ENCODE results near the gene CCDC71L. TPM values are rescaled to one million over a fixed set of nuclear protein-coding genes. Genes with fewer than 3 reads are reported as not detected.
A peak's percentile ranks its signal among the peaks of the same experiment; 100 is the strongest.

The CCDC71L gene
- total RNA-seq, 4 donors from 2014 or later: 3.0 to 13.4 (median 8.3) TPM

- no peak for TF ChIP-seq CTCF (IDR thresholded peaks at IDR 0.05)
- TF ChIP-seq POLR2A (IDR thresholded peaks at IDR 0.05): no peak
- 14 to 22% methylated on average over 11 to 12 of the region's 12 CpGs for WGBS, 2 donors
- intact Hi-C loops (cut with DNase I; ENCODE audit: low total_unique reads): no loop called here
- H3K4me3 ChIP-seq (ENCODE audit: low read depth, poor library complexity, severe bottlenecking): peak overlapping the region; percentile 74
- DNase-seq (ENCODE audit: low spot score in 2 of 2): no peak
These were observed 1.6 kb downstream of the CCDC71L start for GRCh38 chr7:106659166-106659962.

DNA sequence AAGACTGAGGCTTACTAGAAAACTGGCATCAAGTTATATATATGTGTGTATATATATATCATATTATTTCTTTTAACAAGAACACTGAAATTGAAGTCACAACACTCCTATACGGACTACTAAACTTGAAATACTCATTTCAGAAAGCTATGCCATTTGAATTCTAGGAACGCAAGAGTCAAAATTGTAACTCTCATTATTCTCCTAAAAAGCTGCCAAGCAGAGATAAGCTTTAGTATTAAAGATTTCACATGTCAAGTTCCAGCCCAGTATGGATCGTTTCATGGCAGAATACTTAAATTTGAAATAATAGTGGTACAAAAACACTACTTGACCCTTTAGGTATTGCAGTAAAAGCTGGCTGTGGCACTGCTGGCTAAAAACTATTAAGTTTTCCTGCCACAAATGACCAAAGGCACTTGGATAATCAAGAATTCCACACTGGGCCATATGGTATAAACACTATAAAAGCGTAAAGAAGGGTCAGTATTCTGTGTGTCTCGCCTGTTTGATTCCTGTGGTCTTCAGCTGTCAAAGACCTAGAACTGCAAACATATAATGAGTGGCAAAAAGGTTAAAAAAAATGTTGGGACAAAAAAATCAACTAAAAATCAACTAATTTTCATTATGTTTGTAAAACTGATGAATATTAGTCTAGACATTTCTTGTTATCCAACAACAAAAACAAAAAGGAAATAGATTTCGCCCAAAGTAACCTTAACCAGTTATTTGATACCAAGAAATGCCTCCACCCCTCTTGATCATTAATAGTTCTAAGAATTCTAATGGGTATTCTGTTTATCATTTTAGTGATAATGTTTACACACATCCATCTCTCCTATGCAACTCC, 2.4 kb downstream of the CCDC71L start:
- no peak for DNase-seq (ENCODE audit: low spot score in 2 of 2)
- 94% methylated on average over 6 of the region's 6 CpGs for WGBS, 2 donors
- intact Hi-C loops (cut with DNase I; ENCODE audit: low total_unique reads): no loop called here
- no peak for TF ChIP-seq CTCF (IDR thresholded peaks at IDR 0.05)
- no peak for TF ChIP-seq POLR2A (IDR thresholded peaks at IDR 0.05)
- no peak overlapping the region for H3K4me3 ChIP-seq (ENCODE audit: low read depth, poor library complexity, severe bottlenecking)

DNA sequence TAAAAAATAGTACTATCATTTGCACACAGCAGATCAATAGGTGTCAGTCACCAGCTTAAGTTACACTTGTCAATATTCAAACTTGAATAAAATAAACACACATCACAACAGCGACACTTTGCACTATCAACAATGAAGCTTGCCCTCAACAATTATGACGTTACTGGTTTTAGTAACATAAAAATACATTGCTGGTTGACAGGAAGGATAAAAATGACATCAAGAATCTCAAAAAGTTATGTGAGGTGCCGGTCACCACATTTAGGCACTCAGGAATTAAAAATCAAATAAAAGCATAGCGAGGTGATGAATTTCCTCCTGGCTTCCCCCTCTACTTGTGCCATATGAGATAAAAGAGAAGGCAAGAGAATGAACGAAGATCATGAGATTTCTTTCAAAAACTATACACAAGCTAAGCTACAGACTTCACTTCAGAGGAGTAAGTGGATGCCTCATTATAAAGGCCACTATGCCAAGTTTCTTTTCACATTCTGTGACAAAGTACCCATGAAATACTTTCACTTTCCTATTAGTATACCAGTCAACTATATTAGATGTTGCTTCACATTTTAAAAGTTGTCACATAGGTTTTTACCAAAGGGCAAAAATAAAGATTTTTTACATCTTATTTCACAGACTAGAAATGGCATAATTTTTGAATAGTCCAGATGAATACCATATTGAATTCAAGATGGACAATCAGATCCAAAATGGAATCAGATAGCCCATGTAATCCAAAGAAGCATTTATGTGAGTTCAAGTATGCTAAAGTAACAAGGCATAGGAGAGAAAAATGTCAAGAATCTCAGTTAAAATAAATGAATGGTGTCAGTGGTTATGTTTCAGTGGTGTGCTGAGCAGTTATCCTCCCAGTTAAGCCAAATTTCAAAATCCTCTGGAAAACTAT, 3.6 kb downstream of the CCDC71L start:
- no peak overlapping the region for H3K4me3 ChIP-seq (ENCODE audit: low read depth, poor library complexity, severe bottlenecking)
- no peak for DNase-seq (ENCODE audit: low spot score in 2 of 2)
- intact Hi-C loops (cut with DNase I; ENCODE audit: low total_unique reads): no loop called here
- 60 to 71% methylated on average over 5 of the region's 5 CpGs for WGBS, 2 donors
- no peak for TF ChIP-seq CTCF (IDR thresholded peaks at IDR 0.05)
- TF ChIP-seq POLR2A (IDR thresholded peaks at IDR 0.05): no peak

DNA sequence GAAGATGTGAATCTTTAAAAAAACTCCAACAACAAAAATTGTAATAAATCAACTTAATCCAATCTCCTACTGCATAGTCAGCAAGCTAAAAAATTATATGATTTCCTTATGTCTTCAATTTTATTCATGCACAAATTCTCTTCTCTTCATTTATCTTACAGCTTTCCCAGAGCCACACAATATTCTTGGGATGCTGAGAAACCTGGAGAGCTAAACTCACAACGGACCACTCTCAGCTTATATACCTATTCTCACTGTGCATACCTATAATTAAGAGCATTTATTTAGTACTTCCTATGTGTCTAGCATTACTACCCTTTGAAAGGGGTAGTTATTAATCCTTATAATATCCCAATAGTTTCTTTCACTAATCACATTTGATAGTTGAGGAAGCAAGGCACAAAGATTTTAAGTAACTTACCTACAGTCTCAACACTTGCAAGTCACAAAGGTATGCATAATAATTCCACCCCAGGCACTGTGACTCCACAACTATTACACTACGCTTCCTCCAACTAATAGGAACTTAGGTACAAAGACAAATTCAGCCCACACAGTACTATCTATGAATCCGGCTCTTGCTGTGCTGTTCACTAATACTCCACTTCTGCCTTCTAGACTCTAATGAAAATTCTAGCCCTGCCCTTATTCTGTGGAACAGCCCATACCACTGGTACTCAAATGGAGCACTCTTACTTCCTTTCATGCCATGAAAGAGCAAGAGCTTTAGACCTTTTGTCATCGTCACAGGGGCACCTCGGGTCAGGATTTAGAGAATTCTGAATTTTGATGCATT, 5.1 kb downstream of the CCDC71L start:
- intact Hi-C loops (cut with DNase I; ENCODE audit: low total_unique reads): no loop called here
- no peak for TF ChIP-seq CTCF (IDR thresholded peaks at IDR 0.05)
- TF ChIP-seq POLR2A (IDR thresholded peaks at IDR 0.05): no peak
- H3K4me3 ChIP-seq (ENCODE audit: low read depth, poor library complexity, severe bottlenecking): no peak overlapping the region
- no peak for DNase-seq (ENCODE audit: low spot score in 2 of 2)
- WGBS, 2 donors: 94 to 95% methylated on average over 5 of the region's 5 CpGs

GRCh38 chr7:106653488-106653887, 7.5 kb downstream of the CCDC71L start:
- TF ChIP-seq CTCF (IDR thresholded peaks at IDR 0.05) (no peak), POLR2A (IDR thresholded peaks at IDR 0.05) (no peak)
- DNase-seq (ENCODE audit: low spot score in 2 of 2): no peak

More at GRCh38 chr7:106653488-106653887, 7.5 kb downstream of the CCDC71L start:
- 84 to 91% methylated on average over 2 of the region's 2 CpGs for WGBS, 2 donors
- intact Hi-C loops (cut with DNase I; ENCODE audit: low total_unique reads): no loop called here
- no peak overlapping the region for H3K4me3 ChIP-seq (ENCODE audit: low read depth, poor library complexity, severe bottlenecking)
